GM18508 (cell line): Measurements from ENCODE around the gene CD101.

ENCODE experiments used
- ATAC-seq: cut with Tn5 transposase; IDR thresholded peaks from one replicate; pipeline ENCODE4 v1.9.1; 2021; ENCODE audit warnings: moderate number of reproducible peaks; ENCODE audit not compliant: insufficient read depth, unreplicated experiment

CD101 gene

GRCh38 chr1:117079737-117080136 lies 78.2 kb downstream of the CD101 start:
- no peak for ATAC-seq

GRCh38 chr1:117084231-117084630 lies 82.7 kb downstream of the CD101 start:
- ATAC-seq = no peak
